K562 (cell line): ENCODE measurements around the gene FAM120C. TPM values are rescaled to one million over a fixed set of nuclear protein-coding genes. Genes with fewer than 3 reads are reported as not detected.

Source experiments
- ATAC-seq: fragments of 200-7000 bp; cut with Tn5 transposase; 3 replicates; pipeline ENCODE4 v1.9.1; 2020; ENCODE audit warnings: moderate library complexity
- BruUV-seq: library from RNA; stranded (reverse); fragments of 400-500 nt; replicated peaks from 2 replicates; lab custom pipeline; 2021; lab: Mats Ljungman, UMichigan
- CTCF ChIA-PET: fragments of 300-600 bp; formaldehyde crosslinking; extraction: SDS; loops from one replicate; lab custom pipeline; 2021; ENCODE audit warnings: low intra/inter-chr PET ratio; lab: Yijun Ruan, JAX
- POLR2A ChIA-PET: fragments of 300-600, 350-650 bp; sonication (Branson Sonifier 250); formaldehyde crosslinking; extraction: SDS; loops from one replicate; lab custom pipeline; 2021; ENCODE audit warnings: antibody characterized with exemption, inconsistent platforms; lab: Yijun Ruan, JAX
- DNase-seq, 4 experiments: peaks; one replicate each; pipeline versions ENCODE4 v3.0.0 to v3.0.0-alpha.2; 2011 to 2018; ENCODE audit warnings: low spot score in 3 of 4, mixed read lengths in 3 of 4; ENCODE audit errors: extremely low read depth in 1 of 4
- FAIRE-seq: peaks from 2 replicates; lab custom pipeline; 2011; peaks lifted over from hg19 to GRCh38; lab: Jason Lieb, UNC
- H2AFZ ChIP-seq: 2 replicates; pipeline ENCODE4 v1.6.0; 2011; ENCODE audit warnings: low read depth, low read length, control low read depth, inconsistent platforms
- H3K27ac ChIP-seq: fragments of 200-600 bp; 3 replicates; pipeline ENCODE4 v1.8.0; 2011; ENCODE audit warnings: low read depth, mild to moderate bottlenecking, control low read depth, inconsistent platforms, low read length, moderate library complexity, mixed read lengths; ENCODE audit errors: extremely low read depth
- H3K27me3 ChIP-seq, 2 experiments: fragments of 300-600 bp in 1 of 2; 2 replicates in 1 of 2; 3 replicates in 1 of 2; pipeline versions ENCODE4 v1.6.0 to v1.8.0; 2011; ENCODE audit warnings: inconsistent platforms in 2 of 2, low read length in 2 of 2, mild to moderate bottlenecking in 1 of 2, mixed read lengths in 1 of 2, moderate library complexity in 1 of 2; ENCODE audit not compliant: control insufficient read depth in 2 of 2, insufficient read depth in 2 of 2
- H3K36me3 ChIP-seq: fragments of 300-600 bp; 3 replicates; pipeline ENCODE4 v1.8.0; 2011; ENCODE audit warnings: mild to moderate bottlenecking, low read length, inconsistent platforms; ENCODE audit not compliant: control insufficient read depth, insufficient read depth
- H3K4me1 ChIP-seq, 2 experiments: fragments of 200-600 bp in 1 of 2; replicated peaks in 1 of 2; 2 replicates in 1 of 2; 3 replicates in 1 of 2; pipeline versions ENCODE4 v1.5.1 to v1.8.0; 2011; ENCODE audit warnings: inconsistent platforms in 2 of 2, low read length in 2 of 2, mild to moderate bottlenecking in 1 of 2, mixed read lengths in 1 of 2, moderate library complexity in 1 of 2; ENCODE audit not compliant: control insufficient read depth in 2 of 2, insufficient read depth in 2 of 2
- H3K4me2 ChIP-seq: 2 replicates; pipeline ENCODE4 v1.6.1; 2011; ENCODE audit warnings: low read length, control low read depth, inconsistent platforms, mixed read lengths; ENCODE audit not compliant: insufficient read depth
- H3K4me3 ChIP-seq: fragments of 200-600 bp; sonication (generic), shearing (Covaris generic); 2 replicates; pipeline ENCODE4 v1.5.1; 2016; ENCODE audit warnings: control low read depth, inconsistent platforms
- H3K79me2 ChIP-seq: fragments of 200-600 bp; 3 replicates; pipeline ENCODE4 v1.8.0; 2011; ENCODE audit warnings: low read length, inconsistent platforms; ENCODE audit not compliant: control insufficient read depth, insufficient read depth
- H3K9ac ChIP-seq, 2 experiments: 2 replicates each; pipeline versions ENCODE4 v1.6.0 to v1.6.1; 2011; ENCODE audit warnings: low read depth in 2 of 2, low read length in 2 of 2, control low read depth in 1 of 2, inconsistent platforms in 1 of 2, mild to moderate bottlenecking in 1 of 2, mixed read lengths in 1 of 2; ENCODE audit not compliant: insufficient read depth in 1 of 2
- H3K9me1 ChIP-seq: one replicate; pipeline ENCODE4 v1.6.0; 2011; ENCODE audit warnings: inconsistent platforms, mild to moderate bottlenecking, low read length, moderate library complexity; ENCODE audit not compliant: control insufficient read depth, insufficient read depth
- H3K9me3 ChIP-seq: replicated peaks from 2 replicates; pipeline ENCODE4 v1.5.1; 2011; ENCODE audit warnings: low read depth, low read length, inconsistent platforms; ENCODE audit not compliant: control insufficient read depth, insufficient read depth
- H4K20me1 ChIP-seq: replicated peaks from 2 replicates; pipeline ENCODE4 v1.6.1; 2011; ENCODE audit warnings: low read length, inconsistent platforms, mixed read lengths; ENCODE audit not compliant: control insufficient read depth, insufficient read depth
- BACH1 ChIP-seq: fragments of 200-800 bp; sonication (Bioruptor generic); IDR thresholded peaks from 2 replicates; pipeline ENCODE4 v1.6.1; 2016; ENCODE audit warnings: missing genetic modification characterization, missing compliant biosample characterization
- E2F3 ChIP-seq: fragments of 250-450 bp; sonication (Bioruptor Pico); IDR thresholded peaks from 2 replicates; pipeline ENCODE4 v1.4.0; 2020; ENCODE audit warnings: mild to moderate bottlenecking
- FOXM1 ChIP-seq, 2 experiments: fragments of 450-650 bp in 1 of 2; sonication (generic) in 1 of 2; formaldehyde crosslinking in 1 of 2; IDR thresholded peaks; 2 replicates each; pipeline versions ENCODE4 v1.6.1 to v1.9.0; 2017 to 2022; ENCODE audit warnings: low read depth in 2 of 2, mild to moderate bottlenecking in 2 of 2, missing genetic modification reagents in 1 of 2, moderate library complexity in 1 of 2
- FUS ChIP-seq: fragments of 200-400 bp; formaldehyde crosslinking; optimal IDR thresholded peaks from 2 replicates; pipeline ENCODE3; 2017; ENCODE audit warnings: low read depth, low read length
- MAFK ChIP-seq: IDR thresholded peaks from 2 replicates; pipeline ENCODE4 v1.6.1; 2011; ENCODE audit warnings: low read length, improper control_type of control experiment
- ZBTB34 ChIP-seq: fragments of 250-450 bp; sonication (Bioruptor Pico); IDR thresholded peaks from 2 replicates; pipeline ENCODE4 v1.8.0; 2021; ENCODE audit warnings: mild to moderate bottlenecking, moderate library complexity
- WGBS: fragments of 100-300 bp; shearing (Covaris generic); methylation state at CpG from one replicate; pipeline ENCODE4 v1.1.6; 2016; ENCODE audit warnings: low coverage, mixed read lengths; ENCODE audit not compliant: insufficient coverage; ENCODE audit errors: missing lambda C conversion rate; 5-methylcytosine and 5-hydroxymethylcytosine counted together
- in situ Hi-C: fragments of 300-500 bp; cut with MboI; formaldehyde crosslinking; loops from 4 replicates; pipeline ENCODE4 v1.15.0; 2018; ENCODE audit warnings: inconsistent platforms, mixed read lengths
- intact Hi-C: fragments of 100-400 bp; cut with micrococcal nuclease; formaldehyde crosslinking; loops from 2 replicates; pipeline ENCODE4 v1.14.2; 2022
- polyA plus RNA-seq, 8 experiments: library from polyadenylated mRNA; depleted of rRNA in 4 of 8; stranded (reverse) in 5 of 8; unstranded in 3 of 8; fragments of >200 nt; fragmentation: Nextera tagmentation in 2 of 8; fragmentation: Illumina TruSeq in 1 of 8; extraction: Ambion mirVana in 2 of 8; extraction: Trizol in 1 of 8; gene quantifications; 2 replicates each; pipeline versions ENCODE4 v1.2.1 to v1.2.3, GENCODE V29; 2011 to 2014; ENCODE audit warnings: inconsistent platforms in 1 of 8, missing spikeins in 1 of 8
- small RNA-seq: library from RNA; depleted of rRNA; stranded (forward); fragments of <200 nt; gene quantifications from one replicate; pipeline ENCODE3, GENCODE V24; 2014
- total RNA-seq, 7 experiments: library from RNA; depleted of rRNA in 6 of 7; stranded (reverse); fragments of >200 nt in 6 of 7; fragmentation: Illumina TruSeq in 2 of 7; extraction: Trizol in 2 of 7; gene quantifications; 2 replicates each; pipeline versions ENCODE4 v1.2.1 to v1.2.3, GENCODE V29; 2011 to 2021; ENCODE audit warnings: low replicate concordance in 1 of 7
- TF ChIP-seq, protein P1 (sequence below): sonication (generic); formaldehyde crosslinking; IDR thresholded peaks from 2 replicates; pipeline ENCODE4 v1.8.0; 2022; ENCODE audit warnings: mild to moderate bottlenecking, missing genetic modification reagents, borderline replicate concordance
- TF ChIP-seq, protein P2 (sequence below): sonication (generic); formaldehyde crosslinking; IDR thresholded peaks from 2 replicates; pipeline ENCODE4 v1.8.1; 2023; ENCODE audit warnings: mild to moderate bottlenecking, missing genetic modification reagents

FAM120C gene
- total and polyA plus RNA-seq, 9 of the 15 experiments (the other 6 are each of a cell fraction or from before 2014, with no cell fraction given): 0.21 to 6.7 (median 2.1) TPM

- TF ChIP-seq FOXM1 (IDR thresholded peaks at IDR 0.05; ENCODE audit: low read depth) (no peak), FOXM1 (CRISPR knock-in tag; IDR thresholded peaks at IDR 0.05; ENCODE audit: low read depth) (no peak), ZBTB34 (CRISPR knock-in tag) (no peak), BACH1 (tag) (no peak), E2F3 (CRISPR knock-in tag) (no peak), FUS (no peak), MAFK (no peak)
- TF ChIP-seq, protein P1, sequence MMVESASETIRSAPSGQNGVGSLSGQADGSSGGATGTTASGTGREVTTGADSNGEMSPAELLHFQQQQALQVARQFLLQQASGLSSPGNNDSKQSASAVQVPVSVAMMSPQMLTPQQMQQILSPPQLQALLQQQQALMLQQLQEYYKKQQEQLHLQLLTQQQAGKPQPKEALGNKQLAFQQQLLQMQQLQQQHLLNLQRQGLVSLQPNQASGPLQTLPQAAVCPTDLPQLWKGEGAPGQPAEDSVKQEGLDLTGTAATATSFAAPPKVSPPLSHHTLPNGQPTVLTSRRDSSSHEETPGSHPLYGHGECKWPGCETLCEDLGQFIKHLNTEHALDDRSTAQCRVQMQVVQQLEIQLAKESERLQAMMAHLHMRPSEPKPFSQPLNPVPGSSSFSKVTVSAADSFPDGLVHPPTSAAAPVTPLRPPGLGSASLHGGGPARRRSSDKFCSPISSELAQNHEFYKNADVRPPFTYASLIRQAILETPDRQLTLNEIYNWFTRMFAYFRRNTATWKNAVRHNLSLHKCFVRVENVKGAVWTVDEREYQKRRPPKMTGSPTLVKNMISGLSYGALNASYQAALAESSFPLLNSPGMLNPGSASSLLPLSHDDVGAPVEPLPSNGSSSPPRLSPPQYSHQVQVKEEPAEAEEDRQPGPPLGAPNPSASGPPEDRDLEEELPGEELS (CRISPR knock-in tag): no peak
- TF ChIP-seq, protein P2, sequence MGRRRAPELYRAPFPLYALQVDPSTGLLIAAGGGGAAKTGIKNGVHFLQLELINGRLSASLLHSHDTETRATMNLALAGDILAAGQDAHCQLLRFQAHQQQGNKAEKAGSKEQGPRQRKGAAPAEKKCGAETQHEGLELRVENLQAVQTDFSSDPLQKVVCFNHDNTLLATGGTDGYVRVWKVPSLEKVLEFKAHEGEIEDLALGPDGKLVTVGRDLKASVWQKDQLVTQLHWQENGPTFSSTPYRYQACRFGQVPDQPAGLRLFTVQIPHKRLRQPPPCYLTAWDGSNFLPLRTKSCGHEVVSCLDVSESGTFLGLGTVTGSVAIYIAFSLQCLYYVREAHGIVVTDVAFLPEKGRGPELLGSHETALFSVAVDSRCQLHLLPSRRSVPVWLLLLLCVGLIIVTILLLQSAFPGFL (CRISPR knock-in tag): no peak
- intact Hi-C loops: no loop called here
- Histone ChIP-seq H3K9ac (no peak overlapping the region), H3K4me1 (no peaks in the 10 kb centered on the region), H3K4me3 (no peak overlapping the region), H3K79me2 (no peaks in the 10 kb centered on the region), H3K4me2 (no peak overlapping the region), H3K27ac (no peak overlapping the region), H3K27me3 (no peaks in the 10 kb centered on the region), H3K9me1 (no peaks in the 10 kb centered on the region), H4K20me1 (no peaks in the 10 kb centered on the region), H2AFZ (no peak overlapping the region), H3K9me3 (no peaks in the 10 kb centered on the region), H3K36me3 (peaks cover 19% of the 10 kb centered on the region; the same call in 2 of the 3 replicates)
- POLR2A ChIA-PET: no interaction called here
- no peak for FAIRE-seq
- WGBS: 91% methylated on average over 5 of the region's 5 CpGs
- ATAC-seq: no peak
- BruUV-seq: no TSS peak
- no peak for DNase-seq
- CTCF ChIA-PET: no interaction called here
- in situ Hi-C loops: no loop called here
Measured at GRCh38 chrX:54024350-54024749, 158.7 kb downstream of the FAM120C start.

Small RNA genes lying within 50 kb of the gene (small RNA-seq; reads per million reads assigned to genes)
- gene AL589872.1: not detected

Other genes with a start within 250 kb of the FAM120C start
- 12.2 and 14.5 TPM in 2 replicates for gene PHF8, start 138.8 kb downstream of the FAM120C start, total RNA-seq (2014; rRNA removed)
- 7.9 and 8.0 TPM in 2 replicates for gene PHF8, start 138.8 kb downstream of the FAM120C start, total RNA-seq (2014; rRNA removed; fragmentation: Illumina TruSeq; extraction: Trizol)
- 9.0 and 9.7 TPM in 2 replicates for gene PHF8, start 138.8 kb downstream of the FAM120C start, total RNA-seq (2015; rRNA removed; fragmentation: Illumina TruSeq; extraction: Trizol)
- 25.5 and 25.7 TPM in 2 replicates for gene PHF8, start 138.8 kb downstream of the FAM120C start, total RNA-seq (2021)
- gene PHF8, start 138.8 kb downstream of the FAM120C start, polyA plus RNA-seq (2011; rRNA removed): 12.1 and 16.8 TPM in 2 replicates
- 18.8 and 19.4 TPM in 2 replicates for gene PHF8, start 138.8 kb downstream of the FAM120C start, polyA plus RNA-seq (2014; fragmentation: Illumina TruSeq; extraction: Trizol)
- gene PHF8, start 138.8 kb downstream of the FAM120C start, polyA plus RNA-seq (2014; fragmentation: Nextera tagmentation; extraction: Ambion mirVana): 1 to 10 TPM; 2.5 to 2.9 TPM
- gene PHF8, start 138.8 kb downstream of the FAM120C start, polyA plus RNA-seq (2014; rRNA removed): 11.4 and 12.5 TPM in 2 replicates
- gene WNK3, start 174.8 kb upstream of the FAM120C start, total RNA-seq (2014; rRNA removed): not detected in 2 replicates
- under 0.01 TPM in 1 of 2 replicates, not detected in the other for gene WNK3, start 174.8 kb upstream of the FAM120C start, total RNA-seq (2014; rRNA removed; fragmentation: Illumina TruSeq; extraction: Trizol)
- gene WNK3, start 174.8 kb upstream of the FAM120C start, total RNA-seq (2015; rRNA removed; fragmentation: Illumina TruSeq; extraction: Trizol): under 0.01 TPM in 1 of 2 replicates, not detected in the other
- 0.02 and 0.11 TPM in 2 replicates for gene WNK3, start 174.8 kb upstream of the FAM120C start, total RNA-seq (2021)
- not detected in 2 replicates for gene WNK3, start 174.8 kb upstream of the FAM120C start, polyA plus RNA-seq (2011; rRNA removed)
- not detected in 2 replicates for gene WNK3, start 174.8 kb upstream of the FAM120C start, polyA plus RNA-seq (2014; fragmentation: Illumina TruSeq; extraction: Trizol)
- under 1 TPM; 0.01 TPM for gene WNK3, start 174.8 kb upstream of the FAM120C start, polyA plus RNA-seq (2014; fragmentation: Nextera tagmentation; extraction: Ambion mirVana)
- gene WNK3, start 174.8 kb upstream of the FAM120C start, polyA plus RNA-seq (2014; rRNA removed): not detected in 2 replicates